Fibroblast of lung (primary cell): ENCODE measurements around the gene MACF1.

Experiments used
- CTCF ChIP-seq, 2 donors: IDR thresholded peaks in 1 of 2; conservative IDR thresholded peaks in 1 of 2; 1 replicate in 1 of 2; 2 replicates in 1 of 2; pipeline ENCODE4 v1.5.1; 2011 to 2012; ENCODE audit warnings: low read length in 2 of 2, control low read depth in 1 of 2, inconsistent platforms in 1 of 2, low read depth in 1 of 2, mild to moderate bottlenecking in 1 of 2
- EZH2 ChIP-seq: IDR thresholded peaks from 2 replicates; pipeline ENCODE4 v1.5.1; 2012; ENCODE audit warnings: low read length, control low read depth, mild to moderate bottlenecking; ENCODE audit errors: missing control alignments

GRCh38 chr1:39220891-39221870 is 16.7 kb downstream of the MACF1 start:
- no peak for TF ChIP-seq CTCF (conservative IDR thresholded peaks at IDR 0.05 in 1 of 2, IDR thresholded peaks at IDR 0.05 in 1 of 2; ENCODE audit: low read depth in 1 of 2, low read length in 2 of 2)
- TF ChIP-seq EZH2 = no peak
